Right lobe of liver (tissue), 6 donors: ENCODE results near the gene LSM10. TPM values are rescaled to one million over a fixed set of nuclear protein-coding genes. Genes with fewer than 3 reads are reported as not detected.

Source experiments
- ATAC-seq, 4 donors: fragments of 200-7000 bp; cut with Tn5 transposase; one replicate each; pipeline ENCODE4 v1.9.1; 2020; ENCODE audit warnings: mild to moderate bottlenecking in 4 of 4, moderate library complexity in 4 of 4
- DNase-seq, 3 donors: peaks; one replicate each; pipeline ENCODE4 v3.0.0-alpha.2; 2020
- H3K27ac ChIP-seq, 3 donors: fragments of 200-600 bp; one replicate each; pipeline ENCODE4 v1.8.0; 2022
- H3K27me3 ChIP-seq, 2 donors: fragments of 200-600 bp; one replicate each; pipeline ENCODE4 v1.8.0; 2022
- H3K36me3 ChIP-seq, 4 donors: fragments of 200-600 bp; sonication (generic) in 1 of 4; one replicate each; pipeline versions ENCODE4 v1.5.1 to v1.8.0; 2017 to 2022; ENCODE audit warnings: control low read depth in 1 of 4
- H3K4me1 ChIP-seq, 4 donors: fragments of 200-600 bp; sonication (generic) in 1 of 4; one replicate each; pipeline versions ENCODE4 v1.5.1 to v1.8.0; 2017 to 2022; ENCODE audit warnings: control low read depth in 1 of 4
- H3K4me3 ChIP-seq, 3 donors: fragments of 200-600 bp; one replicate each; pipeline ENCODE4 v1.8.0; 2022
- H3K9me3 ChIP-seq, 4 donors: fragments of 200-600 bp; sonication (generic) in 1 of 4; one replicate each; pipeline versions ENCODE4 v1.5.1 to v1.8.0; 2017 to 2022; ENCODE audit warnings: control low read depth in 1 of 4
- CTCF ChIP-seq, 4 donors: fragments of 200-600 bp in 3 of 4; fragments of 450-650 bp in 1 of 4; IDR thresholded peaks; one replicate each; pipeline versions ENCODE4 v1.5.1 to v1.8.0; 2016 to 2022; ENCODE audit warnings: antibody characterized with exemption in 4 of 4, mild to moderate bottlenecking in 2 of 4
- POLR2A ChIP-seq: fragments of 450-650 bp; IDR thresholded peaks from one replicate; pipeline ENCODE4 v1.6.1; 2017; ENCODE audit warnings: antibody characterized with exemption, mild to moderate bottlenecking
- WGBS: methylation state at CpG from one replicate; pipeline ENCODE4 v1.1.6; 2018; ENCODE audit warnings: low coverage, low lambda C conversion rate; ENCODE audit not compliant: insufficient coverage; ENCODE audit errors: missing lambda C conversion rate; 5-methylcytosine and 5-hydroxymethylcytosine counted together
- intact Hi-C, 2 donors: fragments of 100-400 bp; cut with DNase I; formaldehyde crosslinking; loops; one replicate each; pipeline versions ENCODE4 v1.11.2 to v1.14.1; 2022
- total RNA-seq, 6 experiments: library from RNA; depleted of rRNA in 2 of 6; stranded (reverse); fragments of >200 nt in 2 of 6; fragmentation: NEBNext Ultra II Directional in 3 of 6; extraction: Animal tissue kit (Norgen Biotek cat#: 25700) in 3 of 6; gene quantifications; one replicate each; pipeline versions ENCODE4 v1.1.0 to v1.2.4, GENCODE V29; 2016 to 2023
- donor health status: DM: no; HTN: yes; CAD: no.
- donor health status: DM: no; HTN: no; CAD: no.
- donor health status: DM: no; HTN: no; CAD: no.
- donor health status: DM: no; HTN: yes; CAD: no.
- donor health status: DM: no; HTN: yes; CAD: no.

Gene LSM10
- total RNA-seq, 6 experiments from 2014 or later = 15.2 to 42.0 (median 22.3) TPM

GRCh38 chr1:36443297-36443696 is 45.6 kb upstream of the LSM10 start:
- DNase-seq (no peak), ATAC-seq (no peak)
- WGBS = 83% methylated on average over 1 of the region's 2 CpGs
- intact Hi-C loops = no loop called here
- Histone ChIP-seq H3K36me3 (no peaks in the 10 kb centered on the region), H3K4me3 (no peak overlapping the region), H3K27me3 (no peaks in the 10 kb centered on the region), H3K9me3 (no peaks in the 10 kb centered on the region), H3K4me1 (no peaks in the 10 kb centered on the region), H3K27ac (no peak overlapping the region)
- TF ChIP-seq CTCF (IDR thresholded peaks at IDR 0.05) = no peak
- no peak for TF ChIP-seq POLR2A

- H3K27me3 ChIP-seq = no peaks in the 10 kb centered on the region
- TF ChIP-seq CTCF (IDR thresholded peaks at IDR 0.05) (no peak), POLR2A (no peak)
- no peaks in the 10 kb centered on the region for H3K9me3 ChIP-seq
- intact Hi-C loops = no loop called here
- WGBS = 45% methylated on average over 3 of the region's 3 CpGs
- ATAC-seq (no peak), DNase-seq (no peak)
- no peaks in the 10 kb centered on the region for H3K4me1 ChIP-seq
- H3K27ac ChIP-seq = no peak overlapping the region
- H3K36me3 ChIP-seq = no peaks in the 10 kb centered on the region
- no peak overlapping the region for H3K4me3 ChIP-seq
These were observed 44.6 kb upstream of the LSM10 start for GRCh38 chr1:36442337-36442736.

GRCh38 chr1:36440646-36441045 is 42.9 kb upstream of the LSM10 start:
- WGBS = 92% methylated on average over 3 of the region's 3 CpGs
- ATAC-seq = no peak
- intact Hi-C loops = no loop called here
- Histone ChIP-seq H3K27me3 (no peaks in the 10 kb centered on the region), H3K36me3 (no peaks in the 10 kb centered on the region), H3K4me3 (no peak overlapping the region), H3K27ac (no peak overlapping the region), H3K4me1 (no peaks in the 10 kb centered on the region), H3K9me3 (no peaks in the 10 kb centered on the region)
- no peak for TF ChIP-seq POLR2A
- TF ChIP-seq CTCF (IDR thresholded peaks at IDR 0.05) = no peak
- DNase-seq = no peak

DNA sequence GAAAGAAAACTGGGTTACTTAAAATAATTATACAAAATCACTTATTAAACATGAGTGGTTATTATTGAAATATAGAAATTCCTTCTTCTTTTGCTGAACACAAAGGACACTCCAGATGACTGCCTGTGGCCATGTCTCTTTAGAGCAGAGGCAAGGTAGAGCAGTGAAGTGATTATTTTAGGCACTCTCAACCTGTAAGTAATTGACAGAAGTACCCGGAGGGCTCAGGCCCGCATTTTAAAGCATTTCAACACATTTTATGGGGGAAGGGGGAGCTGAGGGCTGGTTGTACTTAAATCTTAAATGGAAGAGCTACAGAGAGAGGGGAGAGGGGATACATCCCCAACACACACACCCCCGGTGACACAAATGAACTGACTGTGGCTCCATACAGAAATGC is 42.3 kb upstream of the LSM10 start:
- H3K27ac ChIP-seq = no peak overlapping the region

More for the DNA sequence above, 42.3 kb upstream of the LSM10 start:
- Histone ChIP-seq H3K4me1 (no peaks in the 10 kb centered on the region), H3K9me3 (no peaks in the 10 kb centered on the region), H3K36me3 (no peaks in the 10 kb centered on the region), H3K27me3 (no peaks in the 10 kb centered on the region), H3K4me3 (no peak overlapping the region)
- ATAC-seq = no peak
- no peak for DNase-seq
- TF ChIP-seq POLR2A = no peak
- no peak for TF ChIP-seq CTCF (IDR thresholded peaks at IDR 0.05)
- intact Hi-C loops = no loop called here
- WGBS = 71% methylated on average over 3 of the region's 3 CpGs
